HG03575 (cell line): ENCODE results near the gene GAS7.
"Not testable (repeated sequence)": the region's sequence is repeated elsewhere in the genome, so short reads cannot be mapped to it uniquely, and the experiment has no call there.

ENCODE experiments used
- ATAC-seq: cut with Tn5 transposase; IDR thresholded peaks from one replicate; pipeline ENCODE4 v1.9.1; 2021; ENCODE audit not compliant: unreplicated experiment, insufficient number of reproducible peaks, low FRiP score; ENCODE audit errors: extremely low read depth

Gene GAS7

GRCh38 chr17:9941305-9941704 lies 257.1 kb downstream of the GAS7 start:
- ATAC-seq = no peak

- ATAC-seq = no peak
Measured at GRCh38 chr17:9940841-9941240, 257.6 kb downstream of the GAS7 start.

DNA sequence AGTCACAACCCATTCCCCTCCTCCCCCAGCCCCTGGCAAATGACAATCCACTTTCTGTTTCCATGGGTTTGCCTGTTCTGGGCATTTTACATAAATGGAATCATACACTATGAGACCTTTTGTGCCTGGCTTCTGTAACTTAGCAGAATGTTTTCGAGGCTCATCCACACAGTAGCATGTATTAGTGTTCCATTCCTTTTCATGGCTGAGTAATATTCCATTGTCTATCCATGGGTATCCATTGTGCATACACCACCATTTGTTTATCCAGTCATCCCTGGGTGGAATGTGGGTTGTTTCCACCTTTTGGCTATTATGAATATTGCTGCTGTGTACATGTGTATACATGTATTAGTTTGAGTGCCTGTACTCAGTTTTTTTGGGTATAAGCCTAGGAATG lies 259.6 kb downstream of the GAS7 start:
- no peak for ATAC-seq

DNA sequence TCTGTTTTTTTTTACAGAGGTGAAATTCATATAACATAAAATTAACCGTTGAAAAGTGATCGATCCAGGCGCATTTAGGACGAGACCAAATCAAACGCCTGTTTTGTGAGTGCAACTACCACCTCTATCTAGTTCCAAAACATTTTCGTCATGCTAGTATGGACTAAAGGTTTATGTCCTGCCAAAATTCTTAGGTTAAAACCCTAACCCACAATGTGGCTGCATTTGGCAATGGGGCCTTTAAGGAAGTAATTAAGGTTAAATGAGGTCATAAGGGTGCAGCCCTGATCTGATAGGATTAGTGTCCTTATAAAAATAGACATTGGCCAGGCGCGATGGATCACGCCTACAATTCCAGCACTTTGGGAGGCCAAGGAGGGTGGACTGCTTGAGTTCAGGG lies 260.5 kb downstream of the GAS7 start:
- no peak for ATAC-seq

- no peak for ATAC-seq
Measured at GRCh38 chr17:9937241-9937761, 261.1 kb downstream of the GAS7 start.

DNA sequence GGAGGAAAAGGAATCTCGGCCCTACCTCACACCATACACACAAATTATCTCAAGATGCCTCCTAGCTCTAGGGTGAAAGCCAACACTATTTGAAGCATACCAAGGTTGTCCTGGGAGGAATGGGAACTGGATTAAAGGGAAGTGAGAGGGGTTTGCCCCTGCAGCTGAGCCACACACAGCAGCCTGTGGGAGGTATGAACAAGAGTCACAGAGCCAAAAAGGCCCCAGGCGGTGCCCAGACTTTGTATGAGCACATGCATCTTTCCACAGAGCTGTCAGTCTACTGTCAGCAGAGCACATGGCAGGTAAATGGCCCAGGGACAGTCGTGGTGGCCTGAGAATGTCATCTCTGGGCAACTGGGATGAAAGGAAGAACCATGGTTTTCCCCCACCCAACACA lies 262.3 kb downstream of the GAS7 start:
- no peak for ATAC-seq

GRCh38 chr17:9935408-9935807 lies 263.0 kb downstream of the GAS7 start:
- no peak for ATAC-seq

- no peak for ATAC-seq
Measured at GRCh38 chr17:9934331-9934730, 264.1 kb downstream of the GAS7 start.

GRCh38 chr17:9932491-9932890 lies 265.9 kb downstream of the GAS7 start:
- ATAC-seq = no peak

GRCh38 chr17:9931144-9931741 lies 267.2 kb downstream of the GAS7 start:
- no peak for ATAC-seq

DNA sequence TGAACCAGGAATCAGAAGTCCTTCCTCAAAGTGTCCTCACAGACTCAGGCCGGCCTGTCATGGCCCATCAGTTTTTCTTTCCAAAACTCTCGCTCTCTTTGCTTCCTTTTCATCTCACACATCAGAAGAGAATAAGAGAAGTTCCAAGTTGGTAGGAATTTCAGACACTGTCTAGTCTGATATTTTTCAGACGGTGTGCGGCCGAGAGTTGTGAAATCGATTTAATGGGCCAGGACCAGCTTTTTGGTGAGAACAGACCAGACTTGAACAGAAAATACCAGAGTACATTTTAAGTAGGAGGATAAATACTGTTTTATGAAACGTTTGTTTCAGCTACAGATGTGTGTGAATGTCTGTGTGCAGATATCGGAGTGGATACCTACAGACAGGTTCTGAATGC lies 268.5 kb downstream of the GAS7 start:
- no peak for ATAC-seq

- no peak for ATAC-seq
Measured at GRCh38 chr17:9928601-9929333, 269.6 kb downstream of the GAS7 start.

DNA sequence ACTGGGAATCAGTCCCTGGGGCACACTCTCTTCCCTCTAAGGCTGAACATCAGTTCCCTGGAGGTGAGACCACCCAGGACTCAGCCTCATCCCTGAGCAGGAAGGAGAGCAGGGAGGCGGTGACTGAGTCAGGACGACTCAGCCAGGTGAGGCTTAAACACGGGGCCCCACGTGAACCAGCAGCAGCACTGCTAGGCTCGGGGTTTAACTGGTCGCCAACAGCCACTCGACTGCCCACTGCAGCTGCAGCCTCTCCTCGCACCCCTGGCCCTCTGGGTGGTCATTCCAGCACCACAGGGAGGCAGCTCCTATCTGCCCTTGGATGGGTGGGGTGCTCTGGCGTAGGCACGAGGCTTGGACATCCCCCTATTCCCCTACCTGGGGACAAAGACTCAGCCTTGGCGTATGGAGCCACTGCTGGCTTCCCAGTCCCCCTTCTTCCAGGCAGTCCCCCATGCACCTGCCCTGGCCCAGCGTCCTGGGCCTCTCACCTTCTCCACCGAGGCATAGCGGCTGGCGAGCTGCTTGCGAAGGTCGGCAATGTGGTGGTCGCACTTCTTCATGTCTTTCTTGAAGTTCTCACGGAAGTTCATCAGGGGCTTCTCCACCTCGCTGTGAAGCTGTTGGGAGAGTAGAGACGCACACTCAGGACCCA lies 272.1 kb downstream of the GAS7 start:
- no peak for ATAC-seq

- no peak for ATAC-seq
Measured at GRCh38 chr17:9925457-9925856, 272.9 kb downstream of the GAS7 start.

- no peak for ATAC-seq
Measured at GRCh38 chr17:9924735-9925191, 273.6 kb downstream of the GAS7 start.

- ATAC-seq = no peak
Measured at GRCh38 chr17:9922012-9922848, 276.2 kb downstream of the GAS7 start.

- not testable (repeated sequence) for ATAC-seq
Measured at GRCh38 chr17:9921216-9921615, 277.2 kb downstream of the GAS7 start.

- ATAC-seq = no peak
Measured at GRCh38 chr17:9918804-9919352, 279.5 kb downstream of the GAS7 start.

- ATAC-seq = no peak
Measured at GRCh38 chr17:9918352-9918751, 280.1 kb downstream of the GAS7 start.
